HCT116 (cell line): ENCODE data around the gene ESRP2. TPM values are rescaled to one million over a fixed set of nuclear protein-coding genes. Genes with fewer than 3 reads are reported as not detected.

Experiments
- ATAC-seq: fragments of 200-7000 bp; cut with Tn5 transposase; 2 replicates; pipeline ENCODE4 v1.9.1; 2020; ENCODE audit warnings: mild to moderate bottlenecking, moderate library complexity
- BruUV-seq: library from RNA; stranded (reverse); fragments of 400-500 nt; replicated peaks from 2 replicates; lab custom pipeline; 2021; lab: Mats Ljungman, UMichigan
- CTCF ChIA-PET: fragments of 300-600 bp; sonication (Branson Sonifier 250); formaldehyde crosslinking; loops from one replicate; lab custom pipeline; 2021; ENCODE audit warnings: antibody characterized with exemption; lab: Charles Lee
- POLR2A ChIA-PET: fragments of 300-600, 350-600 bp; sonication (Branson Sonifier 250); formaldehyde crosslinking; loops from one replicate; lab custom pipeline; 2021; ENCODE audit warnings: antibody characterized with exemption; lab: Charles Lee
- RAD21 ChIA-PET, 2 experiments: fragments of 300-600 bp; sonication (Branson Sonifier 250); formaldehyde crosslinking; loops; one replicate each; lab custom pipeline; 2023; ENCODE audit warnings: low total read pairs in 2 of 2; ENCODE audit not compliant: uncharacterized antibody in 2 of 2, unreplicated experiment in 2 of 2, low non-redundant PET in 1 of 2; lab: Charles Lee
- DNase-seq: peaks from one replicate; pipeline ENCODE4 v3.0.0-alpha.2; 2010; ENCODE audit warnings: low read depth, low spot score
- H2AFZ ChIP-seq: fragments of 200-600 bp; shearing (Covaris generic), sonication (generic); 2 replicates; pipeline ENCODE4 v1.6.1; 2017; ENCODE audit warnings: low read depth, mixed run types, mixed read lengths, antibody characterized with exemption, low read length; ENCODE audit not compliant: poor library complexity, severe bottlenecking
- H3K27ac ChIP-seq: 2 replicates; pipeline ENCODE4 v1.5.1; 2012; ENCODE audit warnings: low read depth, low read length
- H3K27me3 ChIP-seq: fragments of 200-600 bp; sonication (generic); 2 replicates; pipeline ENCODE4 v1.6.1; 2016; ENCODE audit warnings: mixed run types, low read length, mixed read lengths; ENCODE audit not compliant: insufficient read depth
- H3K36me3 ChIP-seq, 2 experiments: fragments of 200-500 bp in 1 of 2; fragments of 200-600 bp in 1 of 2; sonication (Bioruptor generic) in 1 of 2; sonication (generic) in 1 of 2; 2 replicates each; pipeline versions ENCODE4 v1.5.1 to v1.6.1; 2014 to 2016; ENCODE audit warnings: low read length in 2 of 2, inconsistent platforms in 1 of 2, mixed read lengths in 1 of 2, mixed run types in 1 of 2; ENCODE audit not compliant: insufficient read depth in 2 of 2, control insufficient read depth in 1 of 2
- H3K4me1 ChIP-seq, 2 experiments: fragments of 200-600 bp in 1 of 2; sonication (generic) in 1 of 2; 2 replicates each; pipeline versions ENCODE4 v1.5.1 to v1.6.1; 2012 to 2017; ENCODE audit warnings: low read length in 2 of 2, inconsistent platforms in 1 of 2, mild to moderate bottlenecking in 1 of 2, mixed read lengths in 1 of 2, mixed run types in 1 of 2, moderate library complexity in 1 of 2; ENCODE audit not compliant: insufficient read depth in 2 of 2, control insufficient read depth in 1 of 2
- H3K4me2 ChIP-seq: fragments of 200-600 bp; sonication (generic); 2 replicates; pipeline ENCODE4 v1.6.1; 2017; ENCODE audit warnings: mixed run types, low read length, mixed read lengths
- H3K4me3 ChIP-seq, 2 experiments: fragments of 200-600 bp in 1 of 2; sonication (generic) in 1 of 2; replicated peaks in 1 of 2; 2 replicates each; pipeline ENCODE4 v1.5.1; 2011 to 2016; ENCODE audit warnings: low read length in 2 of 2, control low read depth in 1 of 2, low read depth in 1 of 2, mild to moderate bottlenecking in 1 of 2, mixed read lengths in 1 of 2, mixed run types in 1 of 2
- H3K79me2 ChIP-seq: fragments of 200-600 bp; sonication (generic); 2 replicates; pipeline ENCODE4 v1.6.1; 2017; ENCODE audit warnings: mild to moderate bottlenecking, mixed run types, low read length, moderate library complexity, mixed read lengths; ENCODE audit not compliant: insufficient read depth
- H3K9ac ChIP-seq: fragments of 200-600 bp; sonication (generic); 2 replicates; pipeline ENCODE4 v1.6.1; 2016; ENCODE audit warnings: low read length, mixed read lengths
- H3K9me2 ChIP-seq: fragments of 200-600 bp; sonication (generic), shearing (Covaris generic); 2 replicates; pipeline ENCODE4 v1.6.1; 2017; ENCODE audit warnings: mixed run types, mild to moderate bottlenecking, moderate library complexity; ENCODE audit not compliant: insufficient read depth
- H3K9me3 ChIP-seq, 2 experiments: fragments of 200-500 bp in 1 of 2; fragments of 200-600 bp in 1 of 2; sonication (Bioruptor generic) in 1 of 2; sonication (generic) in 1 of 2; 2 replicates each; pipeline ENCODE4 v1.6.1; 2014 to 2017; ENCODE audit warnings: low read length in 2 of 2, mixed read lengths in 2 of 2, inconsistent platforms in 1 of 2, low read depth in 1 of 2, mild to moderate bottlenecking in 1 of 2, mixed run types in 1 of 2, moderate library complexity in 1 of 2; ENCODE audit not compliant: control insufficient read depth in 1 of 2, insufficient read depth in 1 of 2
- H4K20me1 ChIP-seq: fragments of 200-600 bp; sonication (generic), shearing (Covaris generic); 2 replicates; pipeline ENCODE4 v1.6.1; 2017; ENCODE audit warnings: mixed run types, mild to moderate bottlenecking, moderate library complexity; ENCODE audit not compliant: insufficient read depth
- ATF3 ChIP-seq: IDR thresholded peaks from 2 replicates; pipeline ENCODE4 v1.6.1; 2012
- CEBPB ChIP-seq: IDR thresholded peaks from 2 replicates; pipeline ENCODE4 v1.6.1; 2012; ENCODE audit warnings: low read depth
- CTCF ChIP-seq, 3 experiments: fragments of 200-600 bp in 1 of 3; sonication (generic) in 1 of 3; IDR thresholded peaks in 2 of 3; conservative IDR thresholded peaks in 1 of 3; 2 replicates each; pipeline ENCODE4 v1.5.1; 2012 to 2017; ENCODE audit warnings: low read depth in 2 of 3, low read length in 2 of 3, antibody characterized with exemption in 1 of 3, borderline replicate concordance in 1 of 3, control low read depth in 1 of 3, mild to moderate bottlenecking in 1 of 3, mixed read lengths in 1 of 3, mixed run types in 1 of 3, moderate library complexity in 1 of 3; ENCODE audit not compliant: insufficient read depth in 1 of 3
- EZH2 ChIP-seq: fragments of 200-600 bp; sonication (generic); IDR thresholded peaks from 2 replicates; pipeline ENCODE4 v1.6.1; 2017; ENCODE audit warnings: antibody characterized with exemption, mixed run types
- FOSL1 ChIP-seq: IDR thresholded peaks from 2 replicates; pipeline ENCODE4 v1.6.1; 2012; ENCODE audit warnings: low read depth
- JUND ChIP-seq: IDR thresholded peaks from 2 replicates; pipeline ENCODE4 v1.6.1; 2012
- POLR2AphosphoS5 ChIP-seq: IDR thresholded peaks from 2 replicates; pipeline ENCODE4 v1.6.1; 2011; ENCODE audit warnings: mild to moderate bottlenecking, low read depth, low read length, moderate library complexity
- RAD21 ChIP-seq: IDR thresholded peaks from 2 replicates; pipeline ENCODE4 v1.6.1; 2012; ENCODE audit warnings: low read depth, mild to moderate bottlenecking
- SIN3A ChIP-seq: IDR thresholded peaks from 2 replicates; pipeline ENCODE4 v1.6.1; 2012; ENCODE audit warnings: low read depth
- TCF7L2 ChIP-seq: IDR thresholded peaks from 2 replicates; pipeline ENCODE4 v1.7.0; 2011; ENCODE audit warnings: borderline replicate concordance, inconsistent platforms; ENCODE audit not compliant: insufficient read depth, insufficient read length; ENCODE audit errors: extremely low read depth
- YY1 ChIP-seq: IDR thresholded peaks from 2 replicates; pipeline ENCODE4 v1.6.1; 2011; ENCODE audit warnings: low read length, low read depth, moderate library complexity, mild to moderate bottlenecking; ENCODE audit not compliant: insufficient replicate concordance; ENCODE audit errors: extremely low read depth
- ZBTB33 ChIP-seq: IDR thresholded peaks from 2 replicates; pipeline ENCODE4 v1.6.1; 2011; ENCODE audit warnings: mild to moderate bottlenecking, low read length, moderate library complexity; ENCODE audit not compliant: insufficient replicate concordance; ENCODE audit errors: extremely low read depth
- ZFX ChIP-seq: fragments of 450-650 bp; IDR thresholded peaks from 2 replicates; pipeline ENCODE4 v1.6.1; 2017
- intact Hi-C: fragments of 100-400 bp; cut with micrococcal nuclease; formaldehyde crosslinking; loops from 2 replicates; pipeline ENCODE4 v1.10.0; 2022
- total RNA-seq: library from RNA; stranded (reverse); gene quantifications from one replicate; pipeline ENCODE4 v1.2.1, GENCODE V29; 2021; ENCODE audit not compliant: unreplicated experiment
- TF ChIP-seq, protein P1 (sequence below): IDR thresholded peaks from 2 replicates; pipeline ENCODE4 v1.6.1; 2012

The ESRP2 gene
- total RNA-seq, 1 experiment from 2014 or later = 42.5 TPM

DNA sequence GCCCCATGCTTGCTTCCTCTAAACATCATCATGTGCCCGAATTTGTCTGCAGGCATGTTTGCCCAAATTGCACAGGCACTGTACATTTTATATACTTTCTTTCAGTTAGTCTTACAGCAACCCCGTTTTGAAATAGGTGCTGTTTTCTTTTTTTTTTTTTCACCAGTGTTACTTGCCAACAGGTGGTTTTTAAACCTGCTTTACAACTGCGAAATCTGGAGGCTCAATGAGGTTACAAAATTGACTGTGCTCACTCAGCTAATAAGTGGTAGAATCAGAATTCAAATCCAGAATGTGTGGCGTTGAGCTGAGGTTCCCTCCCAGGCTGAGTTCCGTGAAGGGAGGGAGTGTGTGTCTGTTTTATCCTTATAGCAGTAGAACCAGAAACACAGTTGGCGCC, 15.0 kb upstream of the ESRP2 start:
- Histone ChIP-seq H2AFZ (no peak overlapping the region), H3K9me3 (no peaks in the 10 kb centered on the region), H3K27ac (no peak overlapping the region), H3K9ac (no peak overlapping the region), H3K4me3 (no peak overlapping the region), H3K79me2 (peaks cover 10% of the 10 kb centered on the region; the same call in 1 of the 2 replicates), H4K20me1 (no peaks in the 10 kb centered on the region), H3K36me3 (peaks cover 0 to 2% of the 10 kb centered on the region in 2 experiments; a peak in 2 of 4 replicates), H3K27me3 (no peaks in the 10 kb centered on the region), H3K4me1 (peaks cover 5 to 10% of the 10 kb centered on the region in 2 experiments; a peak in 3 of 4 replicates), H3K9me2 (no peaks in the 10 kb centered on the region), H3K4me2 (no peak overlapping the region)
- ATAC-seq = no peak
- CTCF ChIA-PET = interaction anchor here (3.4 kb wide), 1 partner anchor 12 kb away, joined by 16 read pairs; the partner anchor contains the start of gene SLC7A6
- no peak for DNase-seq
- intact Hi-C loops = no loop called here
- BruUV-seq = no TSS peak
- TF ChIP-seq SIN3A = no peak
- no peak for TF ChIP-seq ZFX
- TF ChIP-seq CEBPB = no peak
- TF ChIP-seq, protein P1, sequence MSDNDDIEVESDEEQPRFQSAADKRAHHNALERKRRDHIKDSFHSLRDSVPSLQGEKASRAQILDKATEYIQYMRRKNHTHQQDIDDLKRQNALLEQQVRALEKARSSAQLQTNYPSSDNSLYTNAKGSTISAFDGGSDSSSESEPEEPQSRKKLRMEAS = no peak
- no peak for TF ChIP-seq RAD21
- TF ChIP-seq JUND = no peak
- no peak for TF ChIP-seq ZBTB33
- no peak for TF ChIP-seq TCF7L2
- no peak for TF ChIP-seq ATF3
- no peak for TF ChIP-seq POLR2AphosphoS5
- no peak for TF ChIP-seq FOSL1
- no peak for TF ChIP-seq YY1
- no peak for TF ChIP-seq CTCF (IDR thresholded peaks at IDR 0.05 in 2 of 3, conservative IDR thresholded peaks at IDR 0.05 in 1 of 3; ENCODE audit: borderline replicate concordance in 1 of 3, insufficient read depth in 1 of 3, low read depth in 2 of 3, low read length in 2 of 3)
- no peak for TF ChIP-seq EZH2
- POLR2A ChIA-PET = interaction anchor here (1.3 kb wide), 1 partner anchor 13 kb away, joined by 3 read pairs; no protein-coding TSS in a partner anchor
- RAD21 ChIA-PET = no interaction called here
